ENCODE measurements around the gene SPNS3. TPM values are rescaled to one million over a fixed set of nuclear protein-coding genes. Genes with fewer than 3 reads are reported as not detected.

SPNS3 gene
- total RNA-seq, 1 donor from 2014 or later = not detected

DNA sequence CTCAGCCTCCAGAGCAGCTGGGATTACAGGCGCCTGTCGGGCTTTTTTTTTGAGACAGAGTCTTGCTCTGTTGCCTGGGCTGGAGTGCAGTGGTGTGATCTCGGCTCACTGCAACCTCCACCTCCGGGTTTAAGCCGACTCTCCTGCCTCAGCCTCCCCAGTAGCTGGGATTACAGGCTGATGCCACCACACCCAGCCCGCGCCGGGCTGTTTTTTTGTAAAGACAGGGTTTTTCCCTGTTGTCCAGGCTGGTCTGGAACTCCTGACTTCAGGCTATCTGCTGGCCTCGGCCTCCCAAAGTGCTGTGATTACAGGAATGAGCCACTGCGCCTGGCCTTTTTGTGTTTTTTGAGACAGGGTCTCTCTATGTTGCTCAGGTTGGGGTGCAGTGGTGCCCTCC lies 27.4 kb upstream of the SPNS3 start:
- Mint-ChIP-seq H3K4me1 (ENCODE audit: low read depth, unreplicated experiment) (no peaks in the 10 kb centered on the region), H3K27ac (ENCODE audit: unreplicated experiment) (no peak overlapping the region), H3K9me3 (ENCODE audit: unreplicated experiment) (no peaks in the 10 kb centered on the region), H3K4me3 (ENCODE audit: unreplicated experiment) (no peak overlapping the region), H3K27me3 (ENCODE audit: unreplicated experiment) (no peaks in the 10 kb centered on the region), H3K36me3 (ENCODE audit: unreplicated experiment) (no peaks in the 10 kb centered on the region)
- no peak for DNase-seq
- TF ChIP-seq, protein P1, sequence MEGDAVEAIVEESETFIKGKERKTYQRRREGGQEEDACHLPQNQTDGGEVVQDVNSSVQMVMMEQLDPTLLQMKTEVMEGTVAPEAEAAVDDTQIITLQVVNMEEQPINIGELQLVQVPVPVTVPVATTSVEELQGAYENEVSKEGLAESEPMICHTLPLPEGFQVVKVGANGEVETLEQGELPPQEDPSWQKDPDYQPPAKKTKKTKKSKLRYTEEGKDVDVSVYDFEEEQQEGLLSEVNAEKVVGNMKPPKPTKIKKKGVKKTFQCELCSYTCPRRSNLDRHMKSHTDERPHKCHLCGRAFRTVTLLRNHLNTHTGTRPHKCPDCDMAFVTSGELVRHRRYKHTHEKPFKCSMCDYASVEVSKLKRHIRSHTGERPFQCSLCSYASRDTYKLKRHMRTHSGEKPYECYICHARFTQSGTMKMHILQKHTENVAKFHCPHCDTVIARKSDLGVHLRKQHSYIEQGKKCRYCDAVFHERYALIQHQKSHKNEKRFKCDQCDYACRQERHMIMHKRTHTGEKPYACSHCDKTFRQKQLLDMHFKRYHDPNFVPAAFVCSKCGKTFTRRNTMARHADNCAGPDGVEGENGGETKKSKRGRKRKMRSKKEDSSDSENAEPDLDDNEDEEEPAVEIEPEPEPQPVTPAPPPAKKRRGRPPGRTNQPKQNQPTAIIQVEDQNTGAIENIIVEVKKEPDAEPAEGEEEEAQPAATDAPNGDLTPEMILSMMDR (IDR thresholded peaks at IDR 0.05; ENCODE audit: partially characterized antibody, unreplicated experiment) = no peak

GRCh38 chr17:4407216-4407615 lies 26.5 kb upstream of the SPNS3 start:
- Mint-ChIP-seq H3K4me3 (ENCODE audit: unreplicated experiment) (no peak overlapping the region), H3K27me3 (ENCODE audit: unreplicated experiment) (no peaks in the 10 kb centered on the region), H3K27ac (ENCODE audit: unreplicated experiment) (no peak overlapping the region), H3K36me3 (ENCODE audit: unreplicated experiment) (no peaks in the 10 kb centered on the region), H3K4me1 (ENCODE audit: low read depth, unreplicated experiment) (no peaks in the 10 kb centered on the region), H3K9me3 (ENCODE audit: unreplicated experiment) (no peaks in the 10 kb centered on the region)
- TF ChIP-seq, protein P1 (IDR thresholded peaks at IDR 0.05; ENCODE audit: partially characterized antibody, unreplicated experiment) = no peak
- DNase-seq = no peak

DNA sequence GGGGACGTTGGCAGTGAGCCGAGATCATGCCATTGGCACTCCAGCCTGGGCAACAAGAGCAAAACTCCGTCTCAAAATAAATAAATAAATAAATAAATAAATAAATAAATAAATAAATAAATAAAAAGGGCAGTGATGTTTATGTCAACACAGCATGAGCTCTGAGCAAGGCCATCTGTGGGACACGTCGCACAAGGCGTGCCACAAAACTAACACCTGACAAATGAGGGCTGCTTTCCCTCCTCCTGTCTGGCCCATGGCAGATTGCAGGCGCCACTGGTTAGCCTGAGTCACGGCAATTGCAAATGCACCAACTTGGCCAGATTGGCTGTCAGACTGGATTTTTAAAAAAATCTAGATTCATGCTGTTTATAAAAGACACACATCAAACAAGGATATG lies 25.9 kb upstream of the SPNS3 start:
- no peak overlapping the region for H3K4me3 Mint-ChIP-seq (ENCODE audit: unreplicated experiment)
- TF ChIP-seq, protein P1 (IDR thresholded peaks at IDR 0.05; ENCODE audit: partially characterized antibody, unreplicated experiment) = no peak
- H3K27ac Mint-ChIP-seq (ENCODE audit: unreplicated experiment) = no peak overlapping the region
- no peaks in the 10 kb centered on the region for H3K9me3 Mint-ChIP-seq (ENCODE audit: unreplicated experiment)
- no peaks in the 10 kb centered on the region for H3K4me1 Mint-ChIP-seq (ENCODE audit: low read depth, unreplicated experiment)
- no peaks in the 10 kb centered on the region for H3K36me3 Mint-ChIP-seq (ENCODE audit: unreplicated experiment)
- no peaks in the 10 kb centered on the region for H3K27me3 Mint-ChIP-seq (ENCODE audit: unreplicated experiment)
- no peak for DNase-seq

GRCh38 chr17:4409659-4410058 lies 24.1 kb upstream of the SPNS3 start:
- TF ChIP-seq, protein P1 (IDR thresholded peaks at IDR 0.05; ENCODE audit: partially characterized antibody, unreplicated experiment) = no peak
- Mint-ChIP-seq H3K4me3 (ENCODE audit: unreplicated experiment) (no peak overlapping the region), H3K27me3 (ENCODE audit: unreplicated experiment) (no peaks in the 10 kb centered on the region), H3K27ac (ENCODE audit: unreplicated experiment) (no peak overlapping the region), H3K9me3 (ENCODE audit: unreplicated experiment) (peaks cover 1% of the 10 kb centered on the region), H3K36me3 (ENCODE audit: unreplicated experiment) (no peaks in the 10 kb centered on the region), H3K4me1 (ENCODE audit: low read depth, unreplicated experiment) (no peaks in the 10 kb centered on the region)
- DNase-seq = no peak

DNA sequence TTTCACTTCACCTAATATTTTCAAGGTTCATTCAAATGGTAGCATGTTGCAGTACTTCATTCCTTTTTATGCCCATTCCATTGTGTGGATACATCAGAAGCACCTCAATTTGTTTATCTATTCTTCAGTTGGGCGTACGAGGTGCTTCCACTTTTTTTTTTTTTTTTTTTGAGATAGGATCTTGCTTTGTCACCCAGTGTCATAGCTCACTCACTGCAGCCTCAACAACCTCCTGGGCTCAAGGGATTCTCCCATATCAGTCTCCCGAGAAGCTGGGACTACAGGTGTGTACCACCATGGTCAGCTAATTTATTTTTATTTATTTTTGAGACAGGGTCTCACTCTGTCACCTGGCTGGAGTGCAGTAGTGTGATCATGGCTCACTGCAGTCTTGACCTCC lies 22.5 kb upstream of the SPNS3 start:
- DNase-seq = no peak

More for the DNA sequence above, 22.5 kb upstream of the SPNS3 start:
- Mint-ChIP-seq H3K9me3 (ENCODE audit: unreplicated experiment) (peaks cover 3% of the 10 kb centered on the region), H3K36me3 (ENCODE audit: unreplicated experiment) (no peaks in the 10 kb centered on the region), H3K4me1 (ENCODE audit: low read depth, unreplicated experiment) (peaks cover 3% of the 10 kb centered on the region), H3K27ac (ENCODE audit: unreplicated experiment) (no peak overlapping the region), H3K27me3 (ENCODE audit: unreplicated experiment) (no peaks in the 10 kb centered on the region), H3K4me3 (ENCODE audit: unreplicated experiment) (no peak overlapping the region)
- TF ChIP-seq, protein P1 (IDR thresholded peaks at IDR 0.05; ENCODE audit: partially characterized antibody, unreplicated experiment) = no peak
